ENCODE results near the gene TSHZ2. TPM values are rescaled to one million over a fixed set of nuclear protein-coding genes. Genes with fewer than 3 reads are reported as not detected.

Gene TSHZ2
- total and polyA plus RNA-seq, 2 donors (not counting 1 experiment from before 2014, with no cell fraction given) = 1.00 to 5.7 TPM

- H3K4me2 ChIP-seq (replicated peaks; ENCODE audit: low read depth, low read length, poor library complexity, severe bottlenecking) = no peak overlapping the region
Observed at GRCh38 chr20:53212018-53212417, 239.9 kb downstream of the TSHZ2 start.

GRCh38 chr20:53214392-53214791, 242.2 kb downstream of the TSHZ2 start:
- ATAC-seq (ENCODE audit: low read depth) (no peak), DNase-seq (no peak)
- intact Hi-C loops (cut with micrococcal nuclease) = no loop called here
- Histone ChIP-seq H3K9ac (ENCODE audit: low read length) (no peak overlapping the region), H3K36me3 (replicated peaks in 1 of 2; ENCODE audit: control extremely low read depth in 1 of 2, control insufficient read depth in 1 of 2, extremely low read depth in 1 of 2, insufficient read depth in 2 of 2, low read length in 1 of 2) (no peaks in the 10 kb centered on the region), H4K20me1 (ENCODE audit: control insufficient read depth, insufficient read depth, low read length, poor library complexity, severe bottlenecking) (no peaks in the 10 kb centered on the region), H3K27ac (ENCODE audit: low read length in 2 of 2) (no peak overlapping the region), H3K9me3 (ENCODE audit: control extremely low read depth in 1 of 3, control insufficient read depth in 2 of 3, insufficient read depth in 1 of 3, low read length in 2 of 3) (no peaks in the 10 kb centered on the region), H3K4me2 (replicated peaks; ENCODE audit: low read depth, low read length, poor library complexity, severe bottlenecking) (no peak overlapping the region), H3K79me2 (ENCODE audit: control insufficient read depth, insufficient read depth, low read length) (no peaks in the 10 kb centered on the region), H3K4me1 (ENCODE audit: control insufficient read depth in 2 of 2, insufficient read depth in 2 of 2, low read length in 2 of 2) (peaks cover 4 to 13% of the 10 kb centered on the region in 2 donors), H3K27me3 (replicated peaks in 1 of 4; ENCODE audit: control extremely low read depth in 1 of 4, control insufficient read depth in 3 of 4, insufficient read depth in 4 of 4, low read length in 3 of 4) (peaks cover 0 to 9% (median 2%) of the 10 kb centered on the region in 4 experiments), H3K4me3 (ENCODE audit: control extremely low read depth in 1 of 5, extremely low read depth in 1 of 5, insufficient read depth in 1 of 5, low read depth in 2 of 5, low read length in 4 of 5) (no peak overlapping the region), H2AFZ (ENCODE audit: insufficient read depth, low read depth, low read length, poor library complexity, severe bottlenecking) (no peak overlapping the region)
- TF ChIP-seq EZH2 (IDR thresholded peaks at IDR 0.05; ENCODE audit: borderline replicate concordance, insufficient read depth, low read depth, low read length, poor library complexity, severe bottlenecking) (no peak), CTCF (IDR thresholded peaks at IDR 0.05) (no peak)
- ChIA-PET POLR2A (no interaction called here), CTCF (no interaction called here)
- WGBS (ENCODE audit: insufficient coverage) = 100% methylated on average over 2 of the region's 7 CpGs
- H3K4me1 Mint-ChIP-seq = peaks cover 14% of the 10 kb centered on the region
- H3K4me3 Mint-ChIP-seq = no peak overlapping the region
- peaks cover 8% of the 10 kb centered on the region for H3K27me3 Mint-ChIP-seq
- H3K27ac Mint-ChIP-seq = no peak overlapping the region
- H3K9me3 Mint-ChIP-seq (ENCODE audit: insufficient read depth) = no peaks in the 10 kb centered on the region

More at GRCh38 chr20:53212018-53212417, 239.9 kb downstream of the TSHZ2 start:
- Mint-ChIP-seq H3K4me1 (peaks cover 12% of the 10 kb centered on the region), H3K9me3 (ENCODE audit: insufficient read depth) (no peaks in the 10 kb centered on the region), H3K4me3 (no peak overlapping the region), H3K27me3 (peaks cover 5% of the 10 kb centered on the region), H3K27ac (no peak overlapping the region)
- intact Hi-C loops (cut with micrococcal nuclease) = no loop called here
- ATAC-seq (ENCODE audit: low read depth) = no peak
- Histone ChIP-seq H3K79me2 (ENCODE audit: control insufficient read depth, insufficient read depth, low read length) (no peaks in the 10 kb centered on the region), H3K36me3 (replicated peaks in 1 of 2; ENCODE audit: control extremely low read depth in 1 of 2, control insufficient read depth in 1 of 2, extremely low read depth in 1 of 2, insufficient read depth in 2 of 2, low read length in 1 of 2) (no peaks in the 10 kb centered on the region), H4K20me1 (ENCODE audit: control insufficient read depth, insufficient read depth, low read length, poor library complexity, severe bottlenecking) (no peaks in the 10 kb centered on the region), H3K9me3 (ENCODE audit: control extremely low read depth in 1 of 3, control insufficient read depth in 2 of 3, insufficient read depth in 1 of 3, low read length in 2 of 3) (no peaks in the 10 kb centered on the region), H3K4me3 (ENCODE audit: control extremely low read depth in 1 of 5, extremely low read depth in 1 of 5, insufficient read depth in 1 of 5, low read depth in 2 of 5, low read length in 4 of 5) (no peak overlapping the region), H3K9ac (ENCODE audit: low read length) (no peak overlapping the region), H2AFZ (ENCODE audit: insufficient read depth, low read depth, low read length, poor library complexity, severe bottlenecking) (no peak overlapping the region), H3K27me3 (replicated peaks in 1 of 4; ENCODE audit: control extremely low read depth in 1 of 4, control insufficient read depth in 3 of 4, insufficient read depth in 4 of 4, low read length in 3 of 4) (peaks cover 0 to 9% (median 2%) of the 10 kb centered on the region in 4 experiments), H3K4me1 (ENCODE audit: control insufficient read depth in 2 of 2, insufficient read depth in 2 of 2, low read length in 2 of 2) (peaks cover 3 to 12% of the 10 kb centered on the region in 2 donors), H3K27ac (ENCODE audit: low read length in 2 of 2) (no peak overlapping the region)
- POLR2A ChIA-PET = no interaction called here
- no peak for DNase-seq
- no peak for TF ChIP-seq CTCF (IDR thresholded peaks at IDR 0.05)
- no peak for TF ChIP-seq EZH2 (IDR thresholded peaks at IDR 0.05; ENCODE audit: borderline replicate concordance, insufficient read depth, low read depth, low read length, poor library complexity, severe bottlenecking)
- 92% methylated on average over 3 of the region's 5 CpGs for WGBS (ENCODE audit: insufficient coverage)
- CTCF ChIA-PET = no interaction called here
